ENCODE results near the gene PKDCC.
"Not testable (repeated sequence)": the region's sequence is repeated elsewhere in the genome, so short reads cannot be mapped to it uniquely, and the experiment has no call there.

Gene PKDCC

DNA sequence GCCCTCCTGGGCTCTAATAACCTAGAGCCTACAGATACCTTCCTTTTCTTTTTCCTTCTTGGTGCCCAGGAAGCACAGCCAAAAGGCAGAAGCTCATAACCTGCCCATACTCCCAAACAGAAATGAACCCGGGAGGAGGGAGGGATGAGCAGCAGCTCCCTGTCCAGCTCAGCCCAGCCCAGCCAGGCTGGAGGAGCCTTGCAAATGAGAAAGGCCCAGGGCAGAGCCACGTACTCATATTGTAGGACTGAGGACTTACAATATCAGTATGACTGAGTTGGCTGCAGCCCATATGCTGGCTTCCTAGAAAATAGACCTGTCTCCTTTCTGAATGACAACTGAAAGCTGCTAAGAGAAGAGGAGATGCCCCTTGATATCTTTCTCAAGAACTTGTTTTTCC lies 21.7 kb downstream of the PKDCC start:
- no peak overlapping the region for H2AFZ ChIP-seq (ENCODE audit: low read depth, low read length)
- no peak overlapping the region for H3K4me3 ChIP-seq (ENCODE audit: low read length)
- H3K36me3 ChIP-seq (ENCODE audit: insufficient read depth, low read length): no peaks in the 10 kb centered on the region
- peaks cover 12% of the 10 kb centered on the region for H3K4me1 ChIP-seq (ENCODE audit: insufficient read depth, low read length)
- no peaks in the 10 kb centered on the region for H3K9me3 ChIP-seq (ENCODE audit: low read length)
- no peaks in the 10 kb centered on the region for H3K27me3 ChIP-seq (ENCODE audit: insufficient read depth, low read length)

DNA sequence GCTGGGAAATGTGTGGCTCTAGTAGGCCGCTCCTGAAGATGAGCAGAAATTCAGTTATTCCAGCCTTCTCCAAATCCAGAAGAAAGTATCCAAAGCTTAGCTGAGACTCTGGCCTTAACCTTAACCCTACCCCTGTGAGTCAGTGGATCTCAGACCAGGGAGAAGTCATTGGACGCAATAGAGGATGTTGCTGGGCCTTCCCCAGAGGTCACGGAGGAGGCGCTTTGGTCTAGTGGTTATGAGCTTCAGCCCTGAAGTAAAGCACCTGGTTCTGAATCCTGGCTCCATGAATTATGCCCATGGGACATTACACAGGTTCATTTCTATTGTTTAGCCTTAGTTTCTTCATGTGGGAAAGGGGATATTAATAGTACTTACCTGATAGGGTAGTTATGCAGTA lies 24.0 kb downstream of the PKDCC start:
- Histone ChIP-seq H2AFZ (ENCODE audit: low read depth, low read length) (no peak overlapping the region), H3K9me3 (ENCODE audit: low read length) (no peaks in the 10 kb centered on the region), H3K27me3 (ENCODE audit: insufficient read depth, low read length) (no peaks in the 10 kb centered on the region), H3K4me1 (ENCODE audit: insufficient read depth, low read length) (peaks cover 12% of the 10 kb centered on the region), H3K36me3 (ENCODE audit: insufficient read depth, low read length) (no peaks in the 10 kb centered on the region), H3K4me3 (ENCODE audit: low read length) (no peak overlapping the region)

DNA sequence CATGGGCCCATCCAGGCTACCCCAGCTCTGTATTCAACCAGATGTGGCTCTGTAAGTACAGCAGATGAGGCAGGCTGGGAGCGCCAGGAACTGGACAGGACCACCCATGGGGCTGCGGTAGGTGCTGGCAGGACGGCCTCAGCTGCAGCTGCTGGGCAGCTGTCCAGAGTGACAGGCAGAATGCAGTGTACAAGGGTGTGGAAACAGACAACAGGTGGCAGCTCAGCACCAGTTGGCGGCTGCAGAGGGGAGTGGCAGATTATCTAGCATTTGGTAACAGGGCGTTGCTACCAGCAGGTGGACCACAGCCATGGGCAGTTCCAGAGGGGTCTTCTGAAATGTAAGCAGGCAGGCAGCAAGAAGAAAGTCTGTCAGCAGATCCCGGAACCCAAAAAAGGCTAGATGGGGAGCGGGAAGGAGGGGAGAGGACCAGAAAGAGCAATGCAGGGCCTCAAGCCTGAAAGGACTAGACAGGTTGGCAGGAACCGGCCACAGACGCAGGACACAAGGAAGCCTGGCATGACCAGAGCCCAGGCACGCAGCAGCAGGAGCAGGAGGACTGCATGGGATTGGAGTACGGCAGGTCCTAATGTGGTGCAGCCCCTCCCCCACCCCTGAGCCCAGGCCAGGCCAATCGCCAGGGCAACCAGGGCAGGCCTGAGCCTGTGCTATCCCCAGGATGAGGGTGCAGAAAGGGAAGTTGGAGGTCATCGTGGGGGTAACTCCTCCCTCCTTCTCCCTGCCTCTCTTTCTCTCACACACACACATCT lies 24.7 kb downstream of the PKDCC start:
- no peaks in the 10 kb centered on the region for H3K36me3 ChIP-seq (ENCODE audit: insufficient read depth, low read length)
- no peaks in the 10 kb centered on the region for H3K9me3 ChIP-seq (ENCODE audit: low read length)
- no peaks in the 10 kb centered on the region for H3K27me3 ChIP-seq (ENCODE audit: insufficient read depth, low read length)
- peaks cover 12% of the 10 kb centered on the region for H3K4me1 ChIP-seq (ENCODE audit: insufficient read depth, low read length)
- no peak overlapping the region for H3K4me3 ChIP-seq (ENCODE audit: low read length)
- no peak overlapping the region for H2AFZ ChIP-seq (ENCODE audit: low read depth, low read length)

DNA sequence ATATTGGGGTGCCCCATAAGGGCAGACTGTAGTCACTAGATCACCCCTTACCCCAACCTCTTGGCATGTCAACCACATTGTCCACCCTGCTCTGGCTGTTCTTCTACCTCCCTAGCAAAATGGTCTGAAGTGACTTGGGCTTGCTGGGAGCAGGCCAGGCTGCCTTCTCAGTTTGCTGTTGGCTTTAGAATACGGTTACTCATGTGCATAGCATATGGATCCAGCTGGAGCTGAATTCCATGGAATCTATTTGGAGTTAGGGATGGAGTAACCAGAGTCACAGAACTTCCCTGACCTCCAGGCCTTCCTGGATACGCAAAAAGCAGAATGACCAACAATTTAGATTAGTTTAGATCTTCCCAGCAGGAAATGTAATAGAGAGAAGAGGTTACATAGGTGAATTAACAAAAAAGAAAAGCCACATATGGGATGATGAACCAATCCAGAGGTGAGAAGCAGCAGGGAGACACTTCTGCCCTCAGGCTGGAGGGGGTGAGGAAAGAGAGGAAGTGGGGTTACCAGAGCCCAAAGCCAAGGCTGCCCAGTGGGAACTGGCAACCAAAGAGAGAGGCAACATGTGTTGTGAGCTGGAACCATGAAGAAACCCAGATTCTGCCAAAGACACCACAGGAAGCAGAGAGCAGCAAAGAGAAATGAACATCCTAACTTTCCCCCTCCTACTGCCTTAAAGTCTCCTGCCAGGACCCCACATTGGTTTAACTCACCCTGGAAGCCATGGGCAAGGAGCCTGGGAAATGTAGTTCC lies 26.1 kb downstream of the PKDCC start:
- no peaks in the 10 kb centered on the region for H3K36me3 ChIP-seq (ENCODE audit: insufficient read depth, low read length)
- no peaks in the 10 kb centered on the region for H3K9me3 ChIP-seq (ENCODE audit: low read length)
- no peak overlapping the region for H3K4me3 ChIP-seq (ENCODE audit: low read length)
- H2AFZ ChIP-seq (ENCODE audit: low read depth, low read length): no peak overlapping the region
- no peaks in the 10 kb centered on the region for H3K27me3 ChIP-seq (ENCODE audit: insufficient read depth, low read length)
- peaks cover 12% of the 10 kb centered on the region for H3K4me1 ChIP-seq (ENCODE audit: insufficient read depth, low read length)

DNA sequence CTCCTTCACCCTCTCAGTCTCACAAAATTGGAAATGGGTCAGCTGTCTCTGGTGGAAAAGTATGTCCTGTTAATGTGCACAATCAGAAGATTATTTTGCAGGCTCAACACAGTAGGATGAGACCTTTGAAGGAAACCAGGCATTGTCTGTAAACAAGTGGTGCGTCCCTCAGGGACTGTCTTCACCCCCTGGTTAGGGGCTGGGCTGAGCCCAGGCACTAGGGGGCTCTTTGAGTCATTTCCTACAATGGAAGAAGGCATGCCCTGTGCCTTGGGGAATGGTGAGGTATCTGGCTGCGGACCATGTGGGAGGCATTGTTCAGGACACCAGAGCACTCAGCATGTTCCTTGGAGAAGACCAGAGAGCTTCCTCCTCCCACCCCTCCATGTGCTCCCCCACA lies 26.8 kb downstream of the PKDCC start:
- Histone ChIP-seq H3K9me3 (ENCODE audit: low read length) (no peaks in the 10 kb centered on the region), H3K4me1 (ENCODE audit: insufficient read depth, low read length) (peaks cover 12% of the 10 kb centered on the region), H3K36me3 (ENCODE audit: insufficient read depth, low read length) (no peaks in the 10 kb centered on the region), H3K27me3 (ENCODE audit: insufficient read depth, low read length) (no peaks in the 10 kb centered on the region), H2AFZ (ENCODE audit: low read depth, low read length) (no peak overlapping the region), H3K4me3 (ENCODE audit: low read length) (no peak overlapping the region)

DNA sequence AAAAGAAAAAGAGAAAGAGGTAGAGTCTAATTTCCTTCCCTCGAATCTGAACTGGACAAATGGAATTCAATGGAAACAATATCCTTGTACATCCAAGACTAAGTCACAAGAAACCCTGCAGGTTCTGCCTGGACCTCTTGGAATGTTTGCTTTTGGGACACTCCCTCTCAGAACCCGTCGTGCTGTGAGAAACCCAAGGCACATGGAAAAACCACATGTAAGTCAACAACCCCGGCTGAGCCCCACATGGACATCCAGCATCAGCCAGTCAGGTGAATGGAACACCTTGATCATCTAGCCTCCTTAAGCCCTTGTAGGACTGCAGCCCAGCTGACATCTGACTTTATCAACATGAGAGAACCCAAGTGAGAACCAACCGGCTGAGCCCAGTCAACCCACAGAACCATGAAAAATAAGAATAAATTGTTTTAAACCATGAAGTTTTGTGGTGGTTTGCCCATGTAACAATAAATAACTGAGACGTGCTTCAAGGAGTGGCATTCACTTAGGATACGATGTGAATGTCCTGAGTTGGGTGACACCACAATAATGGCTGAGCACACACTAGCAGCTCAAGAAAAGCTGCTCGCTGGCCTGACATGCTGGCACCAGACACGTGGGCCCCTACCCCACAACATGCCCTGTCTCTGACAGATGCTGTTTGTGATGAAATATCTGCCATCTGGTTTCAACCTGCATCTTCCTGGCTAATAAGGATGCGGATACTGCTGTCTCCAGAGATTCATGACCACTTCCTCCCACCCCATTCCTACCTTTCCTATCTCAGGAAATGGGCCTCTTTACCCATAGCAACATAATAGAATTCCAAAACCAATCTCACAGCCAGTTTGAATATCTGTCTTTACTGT lies 28.8 kb downstream of the PKDCC start:
- Histone ChIP-seq H2AFZ (ENCODE audit: low read depth, low read length) (no peak overlapping the region), H3K9me3 (ENCODE audit: low read length) (no peaks in the 10 kb centered on the region), H3K4me3 (ENCODE audit: low read length) (no peak overlapping the region), H3K36me3 (ENCODE audit: insufficient read depth, low read length) (no peaks in the 10 kb centered on the region), H3K27me3 (ENCODE audit: insufficient read depth, low read length) (no peaks in the 10 kb centered on the region), H3K4me1 (ENCODE audit: insufficient read depth, low read length) (peaks cover 12% of the 10 kb centered on the region)

DNA sequence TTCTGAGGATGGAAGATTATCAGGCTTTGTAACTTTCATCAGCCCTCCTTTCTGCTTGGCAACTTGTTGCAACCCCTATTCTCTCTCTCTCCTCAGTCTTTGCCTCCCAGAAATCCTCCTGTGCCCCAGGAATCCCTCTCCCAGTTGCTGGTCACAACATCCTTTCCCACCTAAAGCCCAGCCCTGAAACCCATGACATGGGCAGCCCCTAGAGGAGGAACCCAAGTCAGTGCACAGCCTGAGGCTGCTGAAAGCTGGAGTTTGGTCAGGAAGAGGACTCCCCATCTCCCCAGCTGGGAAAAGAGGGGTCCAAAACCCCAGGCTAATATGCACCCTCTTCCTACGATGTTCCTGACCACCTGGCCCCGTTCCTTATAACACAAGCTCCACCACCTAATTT lies 29.5 kb downstream of the PKDCC start:
- Histone ChIP-seq H3K27me3 (ENCODE audit: insufficient read depth, low read length) (no peaks in the 10 kb centered on the region), H3K4me3 (ENCODE audit: low read length) (no peak overlapping the region), H2AFZ (ENCODE audit: low read depth, low read length) (no peak overlapping the region), H3K4me1 (ENCODE audit: insufficient read depth, low read length) (peaks cover 11% of the 10 kb centered on the region), H3K9me3 (ENCODE audit: low read length) (no peaks in the 10 kb centered on the region), H3K36me3 (ENCODE audit: insufficient read depth, low read length) (no peaks in the 10 kb centered on the region)

DNA sequence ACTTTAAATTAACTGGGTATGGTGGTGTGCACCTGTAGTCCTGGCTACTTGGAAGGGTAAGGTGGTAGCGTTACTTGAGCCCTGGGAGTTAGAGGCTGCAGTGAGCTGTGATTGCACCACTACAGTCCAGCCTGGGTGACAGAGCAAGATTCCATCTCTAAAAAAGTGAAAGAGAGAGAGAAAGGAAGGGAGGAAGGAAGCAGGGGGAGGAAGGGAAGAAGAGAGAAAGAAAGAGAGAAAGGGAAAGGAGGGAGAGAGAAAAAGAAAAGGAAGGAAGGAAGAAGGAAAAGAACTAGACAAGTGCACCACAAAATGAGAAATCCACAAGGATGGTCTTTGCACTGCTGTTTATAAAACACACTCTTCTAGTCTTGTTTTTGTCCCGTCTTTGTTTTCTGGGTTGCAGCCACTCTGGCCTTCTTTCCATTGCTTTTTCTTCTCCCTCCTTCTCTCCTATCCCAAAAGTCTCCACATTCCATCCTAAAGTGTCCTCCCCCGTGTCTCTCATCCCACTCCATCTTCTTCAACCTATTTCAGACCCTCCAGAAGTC lies 32.0 kb downstream of the PKDCC start:
- no peaks in the 10 kb centered on the region for H3K36me3 ChIP-seq (ENCODE audit: insufficient read depth, low read length)
- H3K27me3 ChIP-seq (ENCODE audit: insufficient read depth, low read length): no peaks in the 10 kb centered on the region
- no peak overlapping the region for H3K4me3 ChIP-seq (ENCODE audit: low read length)
- H2AFZ ChIP-seq (ENCODE audit: low read depth, low read length): no peak overlapping the region
- H3K9me3 ChIP-seq (ENCODE audit: low read length): no peaks in the 10 kb centered on the region
- H3K4me1 ChIP-seq (ENCODE audit: insufficient read depth, low read length): no peaks in the 10 kb centered on the region

DNA sequence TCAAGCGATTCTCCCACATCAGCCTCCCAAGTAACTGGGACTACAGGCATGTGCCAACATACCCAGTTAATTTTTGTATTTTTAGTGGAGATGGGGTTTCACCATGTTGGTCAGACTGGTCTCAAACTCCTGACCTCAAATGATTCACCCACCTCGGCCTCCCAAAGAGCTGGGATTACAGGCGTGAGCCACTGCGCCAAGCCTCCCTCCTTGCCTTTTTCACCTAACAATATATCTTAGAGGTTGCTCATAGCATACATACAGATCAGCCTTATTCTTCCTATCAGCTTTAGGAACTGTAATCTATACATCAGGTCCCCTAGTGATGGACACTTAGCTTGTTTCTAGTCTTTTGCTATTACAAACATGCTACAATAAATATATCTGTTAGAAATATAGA lies 33.3 kb downstream of the PKDCC start:
- not testable (repeated sequence) for H3K4me1 ChIP-seq (ENCODE audit: insufficient read depth, low read length); H3K27me3 ChIP-seq (ENCODE audit: insufficient read depth, low read length); H2AFZ ChIP-seq (ENCODE audit: low read depth, low read length)

DNA sequence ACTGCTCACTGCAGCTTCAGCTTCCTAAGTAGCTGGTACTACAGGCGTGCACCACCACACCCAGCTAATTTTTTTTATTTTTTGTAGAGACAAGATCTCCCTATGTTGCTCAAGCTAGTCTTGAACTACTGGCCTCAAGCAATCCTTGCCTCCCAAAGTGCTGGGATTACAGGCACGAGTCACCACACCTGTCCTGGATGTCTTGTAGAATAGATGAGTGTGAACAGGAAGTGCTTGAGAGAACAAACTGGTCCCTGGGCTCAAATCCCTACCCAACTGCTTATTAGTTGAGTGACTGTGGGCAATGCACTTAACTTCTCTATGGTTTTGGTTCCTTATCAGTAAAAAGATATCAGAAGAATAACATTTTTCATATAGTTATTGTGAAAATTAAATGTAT lies 34.2 kb downstream of the PKDCC start:
- Histone ChIP-seq H3K36me3 (ENCODE audit: insufficient read depth, low read length) (no peaks in the 10 kb centered on the region), H3K4me3 (ENCODE audit: low read length) (no peak overlapping the region), H3K9me3 (ENCODE audit: low read length) (no peaks in the 10 kb centered on the region), H3K4me1 (ENCODE audit: insufficient read depth, low read length) (no peaks in the 10 kb centered on the region), H3K27me3 (ENCODE audit: insufficient read depth, low read length) (no peaks in the 10 kb centered on the region), H2AFZ (ENCODE audit: low read depth, low read length) (no peak overlapping the region)

More for the DNA sequence above, 33.3 kb downstream of the PKDCC start:
- H3K4me3 ChIP-seq (ENCODE audit: low read length); H3K36me3 ChIP-seq (ENCODE audit: insufficient read depth, low read length); H3K9me3 ChIP-seq (ENCODE audit: low read length): not testable (repeated sequence)

DNA sequence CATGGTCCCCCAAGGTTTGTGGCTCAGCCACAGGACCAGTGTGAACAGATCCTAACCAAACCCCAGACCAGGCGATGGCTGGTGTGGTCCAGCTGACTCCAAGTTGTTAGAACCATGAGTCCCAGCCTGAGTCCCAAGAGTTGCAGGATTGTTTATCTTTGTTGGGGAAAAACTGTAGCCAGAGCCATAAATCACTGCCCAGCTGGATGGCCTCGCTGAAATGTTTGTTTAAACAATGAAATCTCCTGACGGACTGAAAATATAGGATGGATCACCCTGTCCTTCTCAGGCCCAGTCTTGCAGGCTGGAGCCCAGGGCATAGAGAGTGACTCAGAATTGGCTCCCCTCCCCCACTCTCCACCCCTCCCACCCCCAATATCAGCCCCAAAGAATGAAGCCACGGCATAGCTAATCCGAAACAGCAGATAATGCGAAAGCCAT lies 36.4 kb downstream of the PKDCC start:
- Histone ChIP-seq H3K27me3 (ENCODE audit: insufficient read depth, low read length) (no peaks in the 10 kb centered on the region), H3K36me3 (ENCODE audit: insufficient read depth, low read length) (no peaks in the 10 kb centered on the region), H3K9me3 (ENCODE audit: low read length) (no peaks in the 10 kb centered on the region), H3K4me3 (ENCODE audit: low read length) (no peak overlapping the region), H3K4me1 (ENCODE audit: insufficient read depth, low read length) (no peaks in the 10 kb centered on the region), H2AFZ (ENCODE audit: low read depth, low read length) (no peak overlapping the region)

DNA sequence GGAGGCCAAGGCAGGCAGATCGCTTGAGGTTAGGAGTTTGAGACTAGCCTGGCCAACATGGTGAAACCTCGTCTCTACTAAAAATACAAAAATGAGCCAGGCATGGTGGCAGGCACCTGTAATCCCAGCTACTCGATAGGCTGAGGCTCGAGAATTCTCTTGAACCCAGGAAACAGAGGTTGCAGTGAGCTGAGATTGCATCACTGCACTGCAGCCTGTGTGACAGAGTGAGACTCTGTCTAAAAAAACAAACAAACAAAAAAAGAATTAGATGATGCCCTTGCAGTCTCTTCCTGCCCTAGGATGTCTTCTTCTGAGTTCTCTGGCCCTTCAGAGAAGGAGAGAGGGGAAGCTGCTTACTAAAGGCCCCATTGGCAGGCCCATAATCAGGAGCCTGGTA lies 37.2 kb downstream of the PKDCC start:
- not testable (repeated sequence) for H3K4me1 ChIP-seq (ENCODE audit: insufficient read depth, low read length); H3K27me3 ChIP-seq (ENCODE audit: insufficient read depth, low read length); H3K4me3 ChIP-seq (ENCODE audit: low read length); H3K36me3 ChIP-seq (ENCODE audit: insufficient read depth, low read length); H3K9me3 ChIP-seq (ENCODE audit: low read length); H2AFZ ChIP-seq (ENCODE audit: low read depth, low read length)
